GM18861 (cell line): Measurements from ENCODE around the gene TTC3.

Source experiments
- ATAC-seq: cut with Tn5 transposase; IDR thresholded peaks from one replicate; pipeline ENCODE4 v1.9.1; 2021; ENCODE audit not compliant: unreplicated experiment

The TTC3 gene

DNA sequence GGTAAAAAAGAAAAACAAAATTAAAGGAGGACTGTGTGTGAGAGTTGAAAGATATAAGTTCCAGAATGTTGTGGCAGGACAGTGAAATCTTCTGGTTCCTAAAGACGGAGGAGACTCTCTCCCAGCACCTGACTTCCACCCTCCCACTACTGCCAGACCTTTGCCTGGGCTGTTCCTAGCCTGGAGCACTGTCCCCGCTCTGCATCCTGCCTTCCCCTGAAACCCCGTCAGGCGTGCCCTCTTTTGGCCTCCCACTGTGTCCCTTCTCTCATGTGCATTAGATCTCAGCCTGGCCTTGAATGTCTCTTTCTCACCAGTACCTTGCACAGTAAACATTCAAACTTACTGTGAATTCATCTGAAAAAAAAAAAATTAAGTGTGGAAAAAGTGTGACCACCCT lies 120.0 kb downstream of the TTC3 start:
- no peak for ATAC-seq

DNA sequence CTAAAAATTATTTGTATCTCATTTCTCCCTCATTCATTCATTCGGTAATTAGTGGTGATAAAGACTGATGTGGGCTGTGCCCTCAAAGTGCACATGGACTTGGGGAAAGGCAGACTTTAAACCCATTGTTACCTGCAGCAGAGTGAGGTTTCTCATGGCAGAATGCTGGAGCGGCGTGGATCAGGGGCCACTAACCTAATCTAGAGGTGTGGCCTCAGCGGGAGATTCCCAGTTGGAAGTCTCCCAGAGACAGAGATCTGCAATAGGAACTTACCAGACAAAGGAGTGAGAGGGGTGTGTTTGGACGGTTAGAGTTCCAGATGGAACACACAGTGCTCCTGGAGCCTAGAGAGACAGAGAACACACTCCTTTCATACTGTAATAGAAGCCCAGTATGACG lies 120.6 kb downstream of the TTC3 start:
- ATAC-seq, result no peak

DNA sequence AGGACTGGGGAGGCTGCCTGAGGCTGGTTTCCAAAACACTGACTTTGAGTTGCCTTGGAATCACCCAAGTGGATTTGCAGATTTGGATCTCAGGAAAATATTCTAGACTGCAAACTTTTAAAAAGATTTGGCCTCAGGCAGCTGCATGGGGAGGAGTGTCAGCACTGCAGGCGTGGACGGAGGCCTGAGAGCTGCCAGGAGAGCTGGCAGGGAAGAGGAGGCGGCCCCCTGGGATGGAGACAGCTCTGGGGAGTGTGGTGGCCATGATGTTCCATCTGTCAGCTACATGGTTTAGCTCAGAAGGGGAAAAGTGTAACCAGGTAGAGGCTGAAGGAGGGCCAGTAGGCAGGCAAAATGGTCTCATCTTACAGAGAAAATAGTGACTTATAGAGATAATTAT lies 122.0 kb downstream of the TTC3 start:
- no peak for ATAC-seq

DNA sequence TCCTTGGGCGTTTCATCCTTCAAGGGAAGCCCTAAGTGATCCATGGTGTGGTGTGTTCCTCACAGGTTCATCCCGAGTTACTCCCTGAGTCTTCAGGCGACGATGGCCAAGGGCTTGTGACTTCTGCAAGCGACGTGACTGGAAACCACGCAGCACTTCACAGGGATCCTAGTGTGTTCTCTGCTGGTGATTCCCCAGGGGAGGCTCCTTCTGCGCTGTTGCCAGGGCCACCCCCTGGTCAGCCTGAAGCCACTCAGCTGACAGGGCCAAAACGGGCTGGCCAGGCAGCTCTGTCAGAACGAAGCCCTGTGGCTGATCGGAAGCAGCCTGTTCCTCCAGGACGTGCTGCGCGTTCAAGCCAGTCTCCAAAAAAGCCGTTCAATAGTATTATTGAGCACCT lies 122.6 kb downstream of the TTC3 start:
- no peak for ATAC-seq

DNA sequence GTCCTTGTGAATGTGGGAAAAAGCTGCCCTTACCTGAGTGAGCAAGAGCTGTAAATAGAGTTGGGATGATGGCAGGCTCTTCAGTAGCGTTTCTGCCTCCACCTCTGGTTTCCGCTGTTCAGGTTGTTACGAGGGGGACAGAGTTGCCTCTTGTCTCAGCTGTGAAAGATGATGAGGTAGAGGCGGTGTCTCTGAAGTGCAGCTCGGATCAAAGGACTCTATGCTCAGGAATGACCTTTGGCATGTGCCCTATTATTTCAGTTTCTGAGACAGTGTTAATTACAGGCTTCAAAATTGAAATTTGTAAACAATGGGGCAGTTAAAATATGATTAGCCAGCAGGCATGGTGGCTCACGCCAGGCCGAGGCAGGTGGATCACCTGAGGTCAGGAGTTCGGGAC lies 123.8 kb downstream of the TTC3 start:
- no peak for ATAC-seq

DNA sequence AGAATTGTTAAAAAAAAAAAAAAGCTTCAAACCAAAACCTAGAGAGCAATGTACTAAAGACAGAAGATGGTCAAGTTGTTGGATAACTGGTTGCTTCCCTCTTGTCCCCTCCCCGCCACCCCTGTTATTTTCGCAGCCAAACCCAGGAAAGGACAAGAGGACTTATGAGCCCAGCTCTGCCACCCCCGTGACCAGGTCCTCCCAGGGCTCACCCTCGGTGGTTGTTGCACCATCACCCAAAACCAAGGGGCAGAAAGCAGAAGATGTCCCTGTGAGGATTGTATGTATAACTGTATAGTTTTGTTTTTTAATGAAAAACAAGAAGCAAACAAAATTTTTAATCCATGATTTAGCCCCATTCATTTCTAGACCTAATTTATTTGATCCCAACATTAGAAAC lies 124.7 kb downstream of the TTC3 start:
- no peak for ATAC-seq

DNA sequence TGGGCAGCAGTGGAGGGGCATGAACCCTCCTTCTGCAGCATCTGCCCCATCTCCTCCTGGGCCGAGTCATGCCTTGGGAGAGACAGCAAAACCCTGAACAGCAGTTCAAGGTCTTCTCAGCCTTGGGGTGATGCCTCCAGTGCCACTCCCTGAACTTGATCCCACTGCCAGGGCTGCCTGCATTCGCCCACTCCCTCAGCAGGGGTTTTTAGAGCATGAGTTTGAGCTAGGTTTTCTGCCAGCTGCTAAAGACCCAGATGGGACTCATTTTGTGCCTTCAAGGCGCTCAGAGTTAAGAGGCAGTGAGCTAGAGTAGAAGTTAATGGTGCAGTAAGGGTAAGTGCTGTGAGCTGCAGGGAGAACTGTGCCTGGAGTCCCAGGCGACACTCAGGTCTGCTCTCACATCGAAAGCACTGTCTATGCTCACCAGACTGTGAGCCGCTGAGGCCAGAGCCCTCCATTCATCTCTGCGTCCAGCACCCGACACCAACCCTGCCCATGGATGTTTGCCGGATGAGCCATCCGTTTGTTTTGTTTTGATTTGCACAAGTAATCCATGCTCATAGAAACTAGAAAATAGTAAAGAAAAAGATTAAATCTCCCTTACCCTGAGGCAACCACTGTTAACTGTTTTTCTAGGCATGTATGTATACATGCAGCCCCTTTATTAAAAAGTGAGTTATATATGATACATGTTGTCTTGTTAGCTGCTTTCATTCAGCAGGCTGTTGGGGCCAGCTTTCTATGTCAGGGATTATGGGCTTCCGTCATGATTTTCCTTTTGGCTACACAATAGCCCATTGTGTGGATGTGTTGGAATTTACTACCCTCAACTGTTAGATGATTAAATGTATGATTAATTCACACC lies 126.2 kb downstream of the TTC3 start:
- no peak for ATAC-seq

DNA sequence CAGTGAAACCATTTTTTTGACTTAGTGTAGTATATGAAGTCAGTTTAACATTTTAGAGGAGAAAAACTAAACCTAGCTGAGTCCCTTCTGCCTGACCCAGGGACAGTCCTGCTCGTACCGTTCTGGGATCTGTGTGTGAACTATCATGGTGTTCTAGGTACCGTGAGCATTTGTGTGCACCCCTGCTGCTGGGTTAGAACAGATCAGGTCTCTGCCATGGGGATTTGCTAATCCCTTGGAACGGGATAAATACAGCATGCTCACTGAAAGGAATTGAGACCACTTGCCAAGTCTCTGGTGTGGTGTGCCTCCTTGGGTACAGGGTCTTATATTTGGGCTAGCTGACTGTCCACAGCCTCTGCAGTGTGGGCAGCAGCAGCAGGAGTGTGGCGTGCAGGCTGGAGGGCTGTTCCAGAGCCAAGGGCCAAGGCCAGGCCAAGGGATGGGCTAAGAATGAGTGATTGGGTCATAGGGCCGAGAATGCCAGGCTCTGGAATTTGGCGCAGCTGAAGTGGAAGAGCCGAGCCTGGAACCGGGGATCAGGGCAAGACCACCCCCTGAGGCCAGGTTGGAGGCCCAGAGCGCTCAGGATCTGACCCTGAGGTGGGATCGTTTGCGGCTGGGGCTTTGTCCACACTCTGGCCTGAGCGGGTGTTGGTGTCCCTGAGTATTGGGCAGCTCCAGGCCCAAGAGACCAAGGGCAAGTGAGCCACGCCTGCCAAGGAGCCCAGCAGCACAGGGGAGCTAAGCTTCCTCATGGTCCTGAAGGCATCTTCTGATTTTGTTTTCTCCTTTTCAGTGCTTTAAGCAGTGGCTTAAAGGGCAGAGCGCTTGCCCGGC lies 127.8 kb downstream of the TTC3 start:
- ATAC-seq, result no peak

DNA sequence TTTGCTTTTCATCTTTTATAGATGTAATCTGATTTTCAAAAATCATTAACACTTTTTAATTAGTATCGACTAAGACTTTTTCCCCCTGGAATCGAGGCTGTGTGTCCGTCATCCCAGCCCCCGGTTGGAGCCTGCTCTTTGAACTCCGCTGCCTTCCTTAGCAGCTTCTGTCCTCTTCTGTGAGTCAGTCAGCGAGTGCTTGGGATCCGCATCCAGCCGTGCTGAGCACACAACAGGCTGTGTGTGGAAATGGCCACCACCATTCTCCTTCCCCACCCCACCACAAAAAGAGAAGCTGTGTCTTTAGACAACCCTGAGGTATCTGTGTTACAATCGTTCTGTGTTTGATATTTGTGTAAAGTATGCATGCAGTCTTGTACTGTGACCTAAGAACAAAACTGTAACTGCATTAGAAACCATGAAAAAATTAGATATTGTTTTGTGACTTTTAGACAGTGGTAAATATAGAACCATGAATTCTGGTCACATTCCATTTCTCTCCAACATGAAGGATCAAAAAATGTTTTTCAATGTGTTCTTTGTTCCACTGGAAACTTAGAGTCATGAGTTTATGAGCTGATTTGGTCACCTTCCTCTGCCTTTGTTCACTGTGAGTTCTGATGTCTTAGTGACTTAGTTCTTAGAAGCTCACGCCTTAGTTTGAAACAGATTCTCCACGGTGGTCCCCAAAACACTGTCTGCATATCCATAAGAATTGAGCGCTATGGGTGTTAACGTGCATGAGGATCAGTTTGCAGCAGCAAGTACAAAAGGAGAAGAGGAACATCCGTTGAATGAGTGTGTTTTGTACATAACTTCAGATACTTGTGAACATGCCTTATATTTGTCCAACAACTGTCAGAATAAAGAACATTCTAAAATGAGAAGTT lies 129.4 kb downstream of the TTC3 start:
- no peak for ATAC-seq

DNA sequence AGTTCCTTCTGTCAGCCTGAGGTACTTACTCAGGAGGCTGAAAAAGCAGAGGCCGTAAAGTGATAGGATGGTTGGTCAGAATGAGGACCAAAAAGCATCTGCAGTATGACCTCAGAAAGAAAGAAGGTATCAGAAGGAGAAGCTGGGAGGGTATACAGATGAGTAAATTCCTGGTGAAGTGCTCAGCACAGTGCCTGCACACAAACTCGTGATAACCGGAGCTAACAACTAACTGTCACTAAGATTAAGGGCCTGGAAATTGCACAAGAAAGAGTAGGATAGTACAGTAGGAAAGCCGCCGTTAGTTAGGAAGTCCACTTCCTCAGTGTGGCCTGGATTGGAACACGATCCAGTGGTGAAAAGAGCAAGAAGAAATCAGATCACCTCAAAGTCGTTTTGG lies 131.5 kb downstream of the TTC3 start:
- ATAC-seq, result no peak

DNA sequence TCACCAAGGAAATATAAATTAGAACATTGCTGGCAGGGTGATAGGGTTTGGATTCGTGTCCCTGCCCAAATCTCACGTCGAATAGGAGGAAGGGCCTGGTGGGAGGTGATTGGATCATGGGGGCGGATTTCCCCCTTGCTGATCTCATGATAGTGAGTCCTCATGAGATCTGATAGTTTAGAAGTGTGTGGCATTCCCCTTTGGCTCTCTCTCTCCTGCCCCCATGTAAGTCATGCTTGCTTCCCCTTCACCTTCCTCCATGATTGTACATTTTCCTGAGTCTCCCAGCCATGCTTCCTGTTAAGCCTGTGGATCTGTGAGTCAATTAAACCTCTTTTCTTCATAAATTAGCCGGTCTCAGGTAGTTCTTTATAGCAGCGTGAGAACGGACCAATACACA lies 133.4 kb downstream of the TTC3 start:
- ATAC-seq, result no peak

DNA sequence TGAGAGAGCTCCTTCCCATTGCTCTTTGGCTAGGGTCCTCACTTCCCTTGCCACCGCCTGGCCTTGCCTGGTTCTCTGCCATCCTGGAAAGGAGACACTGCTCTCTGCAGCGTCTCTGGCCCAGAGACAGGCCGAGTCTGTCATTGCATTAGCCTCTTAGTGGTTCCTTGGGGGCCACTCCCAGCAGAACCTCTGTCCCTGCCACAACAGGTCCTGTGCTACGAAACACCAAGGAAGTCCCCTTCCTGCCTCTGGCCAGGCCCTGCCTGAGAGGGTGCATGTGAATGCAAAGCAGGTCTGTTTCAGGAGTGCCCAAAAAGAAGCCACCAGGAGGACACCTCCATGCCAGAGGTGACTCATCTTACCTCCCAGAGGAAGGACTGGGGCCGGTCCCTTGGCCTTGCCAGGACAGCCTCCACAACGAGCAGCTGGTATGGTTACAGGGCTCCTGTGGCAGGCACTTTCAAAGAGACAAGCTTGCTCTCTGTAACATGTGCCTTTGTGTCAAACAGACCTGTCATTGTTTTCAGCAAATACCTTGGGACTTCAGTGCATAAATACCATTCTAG lies 134.5 kb downstream of the TTC3 start:
- peak; percentile 44 for ATAC-seq

DNA sequence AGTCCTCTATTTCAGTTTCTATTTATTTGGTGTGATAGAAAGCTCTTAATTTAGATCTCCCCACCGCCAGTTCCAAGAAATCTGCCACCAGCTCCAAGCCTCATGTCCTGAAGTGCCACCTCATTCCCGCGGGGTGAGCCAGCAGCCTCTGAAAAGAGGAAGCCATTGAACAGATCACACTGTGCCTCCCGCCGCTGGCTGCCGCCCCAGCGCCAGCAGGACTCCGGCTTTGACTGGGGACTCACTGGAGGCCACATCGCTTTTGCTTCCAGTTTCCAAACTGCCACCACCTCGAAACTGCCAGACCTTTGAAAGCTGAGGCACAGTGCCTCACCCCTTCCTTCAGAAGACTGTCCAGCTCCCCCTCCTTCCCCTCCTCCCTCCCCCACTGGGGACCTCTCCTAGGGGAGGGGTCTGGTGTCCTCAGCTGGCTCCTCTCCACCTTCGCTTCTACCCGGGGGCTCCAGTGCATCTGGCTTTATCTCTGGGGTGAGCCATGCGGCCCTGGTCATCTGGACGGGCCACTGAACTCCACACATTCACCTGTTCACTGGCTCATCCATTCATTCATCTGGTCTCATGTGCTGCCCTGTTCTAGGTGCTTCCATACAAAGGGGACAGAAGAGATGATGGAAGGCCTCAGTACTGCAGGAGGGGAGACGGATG lies 135.1 kb downstream of the TTC3 start:
- peak; percentile 43 for ATAC-seq

DNA sequence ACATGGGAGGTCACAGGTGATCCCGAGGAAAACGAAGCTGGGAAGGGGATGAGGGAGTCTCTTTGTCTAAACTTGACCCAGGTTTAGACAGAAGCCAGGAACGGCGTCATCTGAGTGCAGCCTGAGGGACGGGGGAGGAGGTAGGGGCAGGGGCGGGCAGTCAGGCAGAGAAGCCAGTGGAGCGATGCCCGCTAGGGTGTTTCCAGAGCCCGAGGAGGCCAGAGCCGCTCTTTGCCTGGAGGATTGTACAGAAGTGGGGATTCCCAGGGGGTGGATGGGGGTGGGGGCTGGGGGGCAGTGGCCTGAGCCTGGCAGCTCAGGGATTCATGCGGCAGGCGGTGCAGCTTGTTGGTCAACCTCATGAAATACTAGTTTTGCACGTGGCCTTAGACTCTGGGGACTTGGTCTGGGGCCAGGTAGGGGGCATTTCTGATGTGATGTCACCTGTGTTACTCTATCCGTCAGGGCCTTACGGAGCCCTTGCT lies 135.7 kb downstream of the TTC3 start:
- ATAC-seq, result peak; percentile 31

DNA sequence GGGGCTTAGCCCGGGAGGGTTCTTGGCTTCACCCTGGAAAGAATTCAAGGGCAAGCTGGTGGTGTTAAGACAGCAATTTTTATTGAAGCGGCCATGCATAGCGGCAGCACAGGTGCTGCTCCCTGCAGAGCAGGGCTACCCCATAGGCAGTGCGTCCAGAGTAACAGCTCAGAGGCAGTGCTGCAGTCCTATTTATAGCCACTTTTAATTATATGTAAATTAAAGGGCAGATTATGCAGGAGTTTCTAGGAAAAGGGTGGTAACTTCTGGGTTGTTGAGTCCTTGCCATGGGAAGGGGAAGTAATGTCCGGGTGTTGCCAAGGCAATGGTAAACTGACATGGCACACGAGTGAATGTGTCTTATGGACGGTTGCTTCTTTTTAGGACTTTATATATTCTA lies 137.1 kb downstream of the TTC3 start:
- ATAC-seq, result no peak

DNA sequence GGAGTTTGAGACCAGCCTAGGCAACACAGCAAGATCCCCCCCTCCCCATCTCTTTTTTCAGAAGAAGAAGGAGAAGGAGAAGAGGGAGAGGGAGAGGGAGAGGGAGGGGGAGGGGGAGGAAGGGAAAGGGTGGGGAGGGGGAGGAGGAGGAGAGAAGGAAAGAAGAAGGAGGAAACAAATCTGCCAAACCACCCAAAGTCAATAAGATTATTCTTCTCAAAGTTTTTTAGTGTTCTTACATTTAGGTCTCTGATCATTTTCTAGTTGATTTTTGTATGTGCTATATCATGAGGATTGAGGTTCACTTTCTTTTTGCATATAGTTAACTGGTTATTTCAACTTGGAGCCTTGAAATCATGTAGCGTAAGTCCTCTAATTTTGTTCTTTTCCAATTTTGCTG lies 137.7 kb downstream of the TTC3 start:
- no peak for ATAC-seq

DNA sequence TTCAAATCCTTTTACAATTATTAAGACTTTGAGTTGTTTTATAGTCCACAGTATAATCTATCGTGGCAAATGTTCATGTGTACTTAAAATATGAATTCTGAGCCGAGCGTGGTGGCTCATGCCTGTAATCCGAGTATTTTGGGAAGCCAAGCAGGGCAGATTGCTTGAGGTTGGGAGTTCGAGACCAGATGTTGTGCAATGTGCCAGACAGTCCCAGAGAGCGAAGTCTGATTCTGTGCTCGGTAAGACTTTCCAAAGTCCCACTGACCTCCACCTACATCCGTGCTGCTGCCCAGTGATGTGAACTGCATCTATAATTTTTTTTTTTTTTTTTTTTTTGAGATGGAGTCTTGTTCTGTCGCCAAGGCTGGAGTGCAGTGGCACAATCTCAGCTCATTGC lies 141.9 kb downstream of the TTC3 start:
- no peak for ATAC-seq

DNA sequence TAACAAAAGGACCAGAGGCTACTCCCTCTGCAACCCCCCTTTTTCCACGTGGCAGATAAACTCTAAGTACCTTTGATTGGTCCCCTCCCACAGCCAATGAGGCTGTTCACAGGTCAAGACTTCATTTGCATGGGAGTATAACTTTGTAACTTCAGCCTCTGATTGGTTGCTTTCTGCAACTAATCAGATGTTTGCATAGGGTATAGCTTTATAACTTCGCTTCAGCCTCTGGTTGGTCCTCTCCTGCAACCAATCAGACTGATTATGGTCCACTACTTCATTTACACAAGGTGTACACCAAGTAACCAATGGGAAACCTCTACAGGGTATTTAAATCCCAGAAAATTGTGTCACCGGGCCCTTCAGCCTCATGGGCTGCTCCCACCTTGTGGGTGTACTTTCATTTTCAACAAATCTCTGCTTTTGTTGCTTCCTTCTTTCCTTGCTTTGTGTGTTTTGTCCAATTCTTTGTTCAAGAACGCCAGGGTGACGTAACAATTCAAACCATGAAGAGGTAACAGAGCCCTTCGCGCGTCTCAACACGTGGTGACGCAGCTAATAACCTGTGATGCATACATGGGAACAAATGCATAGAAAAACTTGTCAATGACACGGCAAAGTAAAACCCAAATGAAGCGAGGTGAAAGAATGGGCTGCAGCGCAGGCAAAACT lies 146.8 kb downstream of the TTC3 start:
- ATAC-seq, result no peak

DNA sequence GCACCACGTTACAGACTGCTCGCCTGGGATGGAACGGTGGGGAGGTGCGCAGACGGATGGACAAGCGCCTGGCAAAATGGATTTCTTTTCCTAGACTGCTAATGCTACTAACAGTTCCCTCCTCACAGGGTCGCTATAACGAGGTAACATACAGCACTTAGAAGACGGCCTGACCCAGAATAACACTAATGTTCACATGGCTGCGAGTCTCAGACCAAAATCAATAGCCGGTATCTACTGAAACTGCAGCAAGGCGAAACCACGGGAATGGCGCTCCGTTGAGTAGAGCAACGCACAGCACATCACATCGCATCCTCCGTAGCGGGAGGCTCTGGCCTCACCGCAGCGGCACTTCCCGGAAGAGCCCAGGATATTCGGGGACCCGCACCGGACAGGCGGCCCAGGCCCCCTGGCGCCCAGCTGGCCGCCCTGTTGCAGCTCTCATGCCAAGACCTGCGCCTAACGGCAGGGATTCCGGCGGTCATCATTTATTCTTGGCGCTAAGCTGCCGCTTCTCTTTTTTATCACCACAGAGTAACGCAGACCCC lies 147.5 kb downstream of the TTC3 start:
- peak; percentile 28 for ATAC-seq
